GM23248 (cell line): ENCODE measurements around the gene PPP2R5A. TPM values are rescaled to one million over a fixed set of nuclear protein-coding genes. Genes with fewer than 3 reads are reported as not detected.
"Not testable (repeated sequence)": the region's sequence is repeated elsewhere in the genome, so short reads cannot be mapped to it uniquely, and the experiment has no call there.

Source experiments
- DNase-seq: peaks from one replicate; pipeline ENCODE4 v3.0.0-alpha.2; 2015
- H2AFZ ChIP-seq: fragments of 200-600 bp; sonication (generic); 2 replicates; pipeline ENCODE4 v1.6.1; 2016; ENCODE audit warnings: antibody characterized with exemption
- H3F3A ChIP-seq: fragments of 200-600 bp; sonication (generic); 2 replicates; pipeline ENCODE4 v1.6.1; 2016; ENCODE audit warnings: mild to moderate bottlenecking, antibody characterized with exemption, mixed run types; ENCODE audit not compliant: insufficient read depth
- H3K27ac ChIP-seq: fragments of 200-600 bp; sonication (generic); 2 replicates; pipeline ENCODE4 v1.5.1; 2016; ENCODE audit warnings: mild to moderate bottlenecking
- H3K27me3 ChIP-seq: fragments of 200-600 bp; sonication (generic); replicated peaks from 2 replicates; pipeline ENCODE4 v1.6.1; 2016; ENCODE audit warnings: mild to moderate bottlenecking; ENCODE audit not compliant: insufficient read depth
- H3K36me3 ChIP-seq: fragments of 200-600 bp; sonication (generic); 2 replicates; pipeline ENCODE4 v1.6.1; 2016; ENCODE audit warnings: low read depth, mild to moderate bottlenecking
- H3K4me1 ChIP-seq: fragments of 200-600 bp; sonication (generic); 2 replicates; pipeline ENCODE4 v1.6.1; 2016; ENCODE audit warnings: mild to moderate bottlenecking; ENCODE audit not compliant: insufficient read depth
- H3K4me2 ChIP-seq: fragments of 200-600 bp; sonication (generic); one replicate; pipeline ENCODE4 v1.6.1; 2016; ENCODE audit warnings: mild to moderate bottlenecking; ENCODE audit not compliant: unreplicated experiment
- H3K4me3 ChIP-seq: fragments of 200-600 bp; sonication (generic); 2 replicates; pipeline ENCODE4 v1.5.1; 2016; ENCODE audit warnings: mild to moderate bottlenecking
- H3K79me2 ChIP-seq: fragments of 200-600 bp; sonication (generic); 2 replicates; pipeline ENCODE4 v1.6.1; 2016; ENCODE audit warnings: mild to moderate bottlenecking; ENCODE audit not compliant: insufficient read depth
- H3K9ac ChIP-seq: fragments of 200-600 bp; sonication (generic); 2 replicates; pipeline ENCODE4 v1.6.1; 2016; ENCODE audit warnings: mild to moderate bottlenecking
- H3K9me2 ChIP-seq: fragments of 200-600 bp; sonication (generic); 2 replicates; pipeline ENCODE4 v1.6.1; 2016; ENCODE audit warnings: mixed run types, mild to moderate bottlenecking, moderate library complexity; ENCODE audit not compliant: insufficient read depth
- H3K9me3 ChIP-seq: fragments of 200-600 bp; sonication (generic); one replicate; pipeline ENCODE4 v1.6.1; 2017; ENCODE audit warnings: low read depth
- H4K20me1 ChIP-seq: fragments of 200-600 bp; sonication (generic); 2 replicates; pipeline ENCODE4 v1.6.0; 2016; ENCODE audit not compliant: insufficient read depth
- EZH2 ChIP-seq: fragments of 200-600 bp; sonication (generic); IDR thresholded peaks from 2 replicates; pipeline ENCODE4 v1.6.1; 2018; ENCODE audit warnings: antibody characterized with exemption, mild to moderate bottlenecking; ENCODE audit not compliant: insufficient read depth, poor library complexity, severe bottlenecking
- EZH2phosphoT487 ChIP-seq: fragments of 200-600 bp; sonication (generic); IDR thresholded peaks from 2 replicates; pipeline ENCODE4 v1.6.1; 2018; ENCODE audit warnings: antibody characterized with exemption, moderate library complexity, mild to moderate bottlenecking, low read depth; ENCODE audit not compliant: insufficient read depth
- WGBS, 2 experiments: methylation state at CpG; one replicate each; pipeline ENCODE4 v1.1.6; 2015 to 2017; ENCODE audit warnings: low lambda C conversion rate in 2 of 2, low coverage in 1 of 2; ENCODE audit errors: missing lambda C conversion rate in 2 of 2; 5-methylcytosine and 5-hydroxymethylcytosine counted together
- in situ Hi-C: fragments of 300-500 bp; cut with MboI; formaldehyde crosslinking; loops from 2 replicates; pipeline ENCODE4 v1.15.0; 2020
- polyA plus RNA-seq: library from polyadenylated mRNA; unstranded; fragments of >200 nt; fragmentation: Nextera tagmentation; extraction: Ambion mirVana; gene quantifications from 2 replicates; pipeline ENCODE4 v1.2.1, GENCODE V29; 2016
- total RNA-seq: library from RNA; depleted of rRNA; stranded (reverse); fragments of >200 nt; shearing (Covaris generic); gene quantifications from 2 replicates; pipeline ENCODE4 v1.2.3, GENCODE V29; 2014

PPP2R5A gene
- total and polyA plus RNA-seq, 2 experiments from 2014 or later, result 13.9 to 31.7 TPM

- Histone ChIP-seq H3K27me3 (no peaks in the 10 kb centered on the region), H3K9me3 (no peaks in the 10 kb centered on the region), H3K4me2 (peak overlapping the region; percentile 98), H3K9me2 (no peaks in the 10 kb centered on the region), H3K36me3 (no peaks in the 10 kb centered on the region), H3K27ac (peak overlapping the region; percentile 88), H3K4me1 (peaks cover 28% of the 10 kb centered on the region), H2AFZ (peak overlapping the region; percentile 73), H3F3A (peaks cover 10% of the 10 kb centered on the region; the same call in 1 of the 2 replicates), H3K79me2 (peaks cover 50% of the 10 kb centered on the region), H3K9ac (peak overlapping the region; percentile 90), H3K4me3 (peak overlapping the region; percentile 92), H4K20me1 (no peaks in the 10 kb centered on the region; the same call in none of the 2 replicates)
- in situ Hi-C loops, result no loop called here
- WGBS, 2 experiments, result 0 to 1% methylated on average over 43 to 46 of the region's 85 CpGs
- peak; percentile 83 for DNase-seq
- TF ChIP-seq EZH2phosphoT487, result no peak
- no peak for TF ChIP-seq EZH2
Measured at GRCh38 chr1:212285685-212286555, 710 bp downstream of the PPP2R5A start.

GRCh38 chr1:212286556-212287131 lies 1.4 kb downstream of the PPP2R5A start:
- Histone ChIP-seq H3K27me3 (no peaks in the 10 kb centered on the region), H3K4me1 (peaks cover 32% of the 10 kb centered on the region), H3K9ac (peak overlapping the region; percentile 90), H4K20me1 (no peaks in the 10 kb centered on the region; the same call in none of the 2 replicates), H3K4me2 (peak overlapping the region; percentile 98), H2AFZ (peak overlapping the region; percentile 73), H3F3A (peaks cover 10% of the 10 kb centered on the region; the same call in 1 of the 2 replicates), H3K27ac (peak overlapping the region; percentile 88), H3K9me2 (no peaks in the 10 kb centered on the region), H3K4me3 (peak overlapping the region; percentile 92), H3K9me3 (no peaks in the 10 kb centered on the region), H3K79me2 (peaks cover 58% of the 10 kb centered on the region), H3K36me3 (no peaks in the 10 kb centered on the region)
- peak; percentile 51 for DNase-seq
- 1 to 3% methylated on average over 17 of the region's 17 CpGs for WGBS, 2 experiments
- in situ Hi-C loops, result no loop called here
- TF ChIP-seq EZH2phosphoT487, result no peak
- TF ChIP-seq EZH2, result no peak

DNA sequence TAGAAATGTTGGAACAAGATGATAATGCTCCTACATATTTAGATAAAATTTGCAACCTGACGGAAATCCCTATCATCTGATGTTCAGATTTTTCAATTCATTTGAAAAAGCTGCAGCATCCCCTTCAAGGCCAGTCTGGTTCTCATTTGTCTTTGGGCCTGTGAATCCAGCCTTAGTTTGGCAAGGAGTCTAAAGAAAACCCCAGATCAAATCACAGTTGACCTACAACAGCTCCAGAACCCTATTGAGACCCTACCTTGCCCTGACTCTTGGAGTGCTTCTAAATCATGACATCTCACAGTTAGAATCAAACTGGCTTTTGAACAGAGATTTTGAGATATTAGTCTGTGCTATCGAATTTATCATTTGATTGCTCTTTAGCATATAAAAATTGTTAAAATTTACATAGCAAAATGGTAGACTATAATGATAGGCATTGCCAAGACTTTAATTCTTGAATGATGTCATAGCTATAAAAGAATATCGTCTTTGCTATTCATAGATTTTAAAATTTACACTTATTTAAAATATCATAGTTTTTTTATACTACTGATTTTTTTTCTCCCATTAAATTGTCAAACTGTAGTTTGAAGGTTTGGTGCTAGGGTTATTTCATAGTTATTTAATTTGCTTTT lies 2.2 kb downstream of the PPP2R5A start:
- in situ Hi-C loops, result no loop called here
- Histone ChIP-seq H3K4me3 (peak overlapping the region; percentile 92), H3K79me2 (peaks cover 65% of the 10 kb centered on the region), H4K20me1 (no peaks in the 10 kb centered on the region; the same call in none of the 2 replicates), H3F3A (peaks cover 10% of the 10 kb centered on the region; the same call in 1 of the 2 replicates), H3K4me1 (peaks cover 32% of the 10 kb centered on the region), H3K36me3 (no peaks in the 10 kb centered on the region), H2AFZ (0 out of 2 replicates have a peak overlapping the region, but pooled peaks have one; percentile 73), H3K9ac (peak overlapping the region; percentile 90), H3K4me2 (peak overlapping the region; percentile 98), H3K9me2 (no peaks in the 10 kb centered on the region), H3K9me3 (no peaks in the 10 kb centered on the region), H3K27ac (0 out of 2 replicates have a peak overlapping the region, but pooled peaks have one; percentile 88), H3K27me3 (no peaks in the 10 kb centered on the region)
- WGBS, 2 experiments, result 23 to 25% methylated on average over 3 of the region's 3 CpGs
- DNase-seq, result peak; percentile 8
- TF ChIP-seq EZH2phosphoT487, result no peak
- TF ChIP-seq EZH2, result no peak

- H2AFZ ChIP-seq, in situ Hi-C loops, H3K9ac ChIP-seq, H3F3A ChIP-seq, H3K27me3 ChIP-seq, H3K36me3 ChIP-seq, H4K20me1 ChIP-seq, H3K9me2 ChIP-seq, DNase-seq, H3K9me3 ChIP-seq: not testable (repeated sequence)
- H3K4me2 ChIP-seq, result peak overlapping the region; percentile 98
- peak overlapping the region; percentile 45 for H3K4me3 ChIP-seq
- 0 out of 2 replicates have a peak overlapping the region, but pooled peaks have one; percentile 2 for H3K27ac ChIP-seq
- WGBS, 2 experiments, result 89 to 93% methylated on average over 9 of the region's 9 CpGs
- peaks cover 71% of the 10 kb centered on the region for H3K79me2 ChIP-seq
- peaks cover 33% of the 10 kb centered on the region for H3K4me1 ChIP-seq
Measured at GRCh38 chr1:212287995-212288394, 2.8 kb downstream of the PPP2R5A start.
